OCI-LY1 (cell line): ENCODE results near the gene DGCR2.

Experiments
- H2AFZ ChIP-seq: fragments of 200-600 bp; sonication (generic), shearing (Covaris generic); 2 replicates; pipeline ENCODE4 v1.6.0; 2014; ENCODE audit warnings: antibody characterized with exemption, mild to moderate bottlenecking, low read length
- H3F3A ChIP-seq: fragments of 200-600 bp; sonication (generic), shearing (Covaris generic); 2 replicates; pipeline ENCODE4 v1.6.0; 2014; ENCODE audit warnings: mild to moderate bottlenecking, antibody characterized with exemption, low read length, moderate library complexity; ENCODE audit not compliant: insufficient read depth
- H3K27ac ChIP-seq: fragments of 200-600 bp; sonication (generic); 2 replicates; pipeline ENCODE4 v1.5.1; 2014; ENCODE audit warnings: low read length, mixed run types, mild to moderate bottlenecking, low read depth; ENCODE audit not compliant: poor library complexity, severe bottlenecking
- H3K27me3 ChIP-seq: fragments of 200-600 bp; sonication (generic); 2 replicates; pipeline ENCODE4 v1.6.0; 2014; ENCODE audit warnings: antibody characterized with exemption, mild to moderate bottlenecking, low read length, moderate library complexity; ENCODE audit not compliant: insufficient read depth
- H3K36me3 ChIP-seq: fragments of 200-600 bp; sonication (generic); 2 replicates; pipeline ENCODE4 v1.6.1; 2014; ENCODE audit warnings: mild to moderate bottlenecking, antibody characterized with exemption, low read length, moderate library complexity, mixed read lengths; ENCODE audit not compliant: insufficient read depth
- H3K4me1 ChIP-seq: fragments of 200-600 bp; sonication (generic); 2 replicates; pipeline ENCODE4 v1.5.1; 2014; ENCODE audit warnings: mild to moderate bottlenecking, low read length, moderate library complexity; ENCODE audit not compliant: insufficient read depth, severe bottlenecking
- H3K4me2 ChIP-seq: fragments of 200-600 bp; sonication (generic), shearing (Covaris generic); 2 replicates; pipeline ENCODE4 v1.6.1; 2014; ENCODE audit warnings: low read length
- H3K4me3 ChIP-seq: fragments of 200-600 bp; sonication (generic); 2 replicates; pipeline ENCODE4 v1.5.1; 2014; ENCODE audit warnings: low read length, low read depth, mild to moderate bottlenecking, mixed read lengths; ENCODE audit not compliant: poor library complexity, severe bottlenecking
- H3K79me2 ChIP-seq: fragments of 200-600 bp; shearing (Covaris generic); 2 replicates; pipeline ENCODE4 v1.6.1; 2016; ENCODE audit warnings: mixed run types, low read length, mixed read lengths; ENCODE audit not compliant: insufficient read depth
- H3K9ac ChIP-seq: fragments of 200-600 bp; sonication (generic), shearing (Covaris generic); 2 replicates; pipeline ENCODE4 v1.6.1; 2014; ENCODE audit warnings: mild to moderate bottlenecking, low read length, mixed read lengths
- H3K9me2 ChIP-seq: fragments of 200-600 bp; sonication (generic), shearing (Covaris generic); 2 replicates; pipeline ENCODE4 v1.6.1; 2014; ENCODE audit warnings: low read depth, mild to moderate bottlenecking, low read length, mixed read lengths
- H3K9me3 ChIP-seq: fragments of 200-600 bp; shearing (Covaris generic); 2 replicates; pipeline ENCODE4 v1.6.1; 2014; ENCODE audit warnings: low read length, mixed read lengths
- H4K20me1 ChIP-seq: fragments of 200-600 bp; sonication (generic), shearing (Covaris generic); 2 replicates; pipeline ENCODE4 v1.6.0; 2016; ENCODE audit warnings: mild to moderate bottlenecking, low read length; ENCODE audit not compliant: insufficient read depth
- CTCF ChIP-seq: fragments of 200-600 bp; sonication (generic), shearing (Covaris generic); IDR thresholded peaks from 2 replicates; pipeline ENCODE4 v1.5.1; 2017; ENCODE audit warnings: mild to moderate bottlenecking, antibody characterized with exemption, low read length, moderate library complexity, mixed read lengths
- EZH2 ChIP-seq: fragments of 200-600 bp; sonication (generic), shearing (Covaris generic); IDR thresholded peaks from 2 replicates; pipeline ENCODE4 v1.8.0; 2017; ENCODE audit warnings: borderline replicate concordance, mixed run types, mild to moderate bottlenecking, antibody characterized with exemption, low read length, moderate library complexity, mixed read lengths

The DGCR2 gene

GRCh38 chr22:19019029-19019678 lies 103.1 kb downstream of the DGCR2 start:
- no peak overlapping the region for H3K4me3 ChIP-seq
- no peak overlapping the region for H2AFZ ChIP-seq
- no peak overlapping the region for H3K9ac ChIP-seq
- no peaks in the 10 kb centered on the region for H3K9me3 ChIP-seq
- H3F3A ChIP-seq: no peaks in the 10 kb centered on the region
- H3K27ac ChIP-seq: no peak overlapping the region
- no peaks in the 10 kb centered on the region for H3K9me2 ChIP-seq
- H3K36me3 ChIP-seq: no peaks in the 10 kb centered on the region
- no peak overlapping the region for H3K4me2 ChIP-seq
- no peaks in the 10 kb centered on the region for H3K79me2 ChIP-seq
- no peak for TF ChIP-seq CTCF
- no peak for TF ChIP-seq EZH2
- no peaks in the 10 kb centered on the region for H3K27me3 ChIP-seq
- no peaks in the 10 kb centered on the region for H4K20me1 ChIP-seq
- no peaks in the 10 kb centered on the region for H3K4me1 ChIP-seq

GRCh38 chr22:19018256-19018655 lies 104.0 kb downstream of the DGCR2 start:
- no peaks in the 10 kb centered on the region for H4K20me1 ChIP-seq
- H2AFZ ChIP-seq: no peak overlapping the region
- no peaks in the 10 kb centered on the region for H3K9me2 ChIP-seq
- H3K36me3 ChIP-seq: no peaks in the 10 kb centered on the region
- H3K9me3 ChIP-seq: no peaks in the 10 kb centered on the region
- H3F3A ChIP-seq: no peaks in the 10 kb centered on the region
- no peak overlapping the region for H3K27ac ChIP-seq
- no peaks in the 10 kb centered on the region for H3K27me3 ChIP-seq
- no peaks in the 10 kb centered on the region for H3K79me2 ChIP-seq
- no peak overlapping the region for H3K9ac ChIP-seq
- no peak overlapping the region for H3K4me3 ChIP-seq
- no peaks in the 10 kb centered on the region for H3K4me1 ChIP-seq
- H3K4me2 ChIP-seq: no peak overlapping the region
- TF ChIP-seq CTCF (no peak), EZH2 (no peak)

GRCh38 chr22:19016081-19016766 lies 106.0 kb downstream of the DGCR2 start:
- H3F3A ChIP-seq: no peaks in the 10 kb centered on the region
- H3K4me3 ChIP-seq: no peak overlapping the region
- no peaks in the 10 kb centered on the region for H3K36me3 ChIP-seq
- no peaks in the 10 kb centered on the region for H4K20me1 ChIP-seq
- no peaks in the 10 kb centered on the region for H3K9me2 ChIP-seq
- TF ChIP-seq EZH2 (no peak), CTCF (no peak)
- H3K4me2 ChIP-seq: no peak overlapping the region
- no peak overlapping the region for H2AFZ ChIP-seq
- no peaks in the 10 kb centered on the region for H3K4me1 ChIP-seq
- H3K27me3 ChIP-seq: no peaks in the 10 kb centered on the region
- H3K27ac ChIP-seq: no peak overlapping the region
- no peaks in the 10 kb centered on the region for H3K9me3 ChIP-seq
- no peaks in the 10 kb centered on the region for H3K79me2 ChIP-seq
- no peak overlapping the region for H3K9ac ChIP-seq
